ENCODE results near the gene DAGLA.
"Not testable (repeated sequence)": the region's sequence is repeated elsewhere in the genome, so short reads cannot be mapped to it uniquely, and the experiment has no call there.

DAGLA gene

GRCh38 chr11:61666684-61667297 lies 13.4 kb upstream of the DAGLA start:
- DNase-seq (ENCODE audit: insufficient read length, low spot score) (no peak), FAIRE-seq (no peak)
- no peak for TF ChIP-seq PAX5 (IDR thresholded peaks at IDR 0.05; ENCODE audit: insufficient read depth, low read length, severe bottlenecking)
- TF ChIP-seq POLR2A (IDR thresholded peaks at IDR 0.05; ENCODE audit: low read depth, low read length), result no peak
- no peak for TF ChIP-seq SPI1 (IDR thresholded peaks at IDR 0.05; ENCODE audit: low read depth, low read length)
- no peak for TF ChIP-seq POU2F2 (IDR thresholded peaks at IDR 0.05; ENCODE audit: low read depth, low read length)

GRCh38 chr11:61667684-61668305 lies 12.4 kb upstream of the DAGLA start:
- DNase-seq (ENCODE audit: insufficient read length, low spot score) (no peak), FAIRE-seq (no peak)
- no peak for TF ChIP-seq POU2F2 (IDR thresholded peaks at IDR 0.05; ENCODE audit: low read depth, low read length)
- no peak for TF ChIP-seq POLR2A (IDR thresholded peaks at IDR 0.05; ENCODE audit: low read depth, low read length)
- TF ChIP-seq POLR2AphosphoS5 (IDR thresholded peaks at IDR 0.05; ENCODE audit: low read depth, low read length), result no peak
- TF ChIP-seq SPI1 (IDR thresholded peaks at IDR 0.05; ENCODE audit: low read depth, low read length), result no peak
- no peak for TF ChIP-seq PAX5 (IDR thresholded peaks at IDR 0.05; ENCODE audit: insufficient read depth, low read length, severe bottlenecking)
- no peak for TF ChIP-seq TAF1 (IDR thresholded peaks at IDR 0.05; ENCODE audit: low read depth, low read length)

GRCh38 chr11:61669417-61669816 lies 10.8 kb upstream of the DAGLA start:
- FAIRE-seq, result no peak

GRCh38 chr11:61670626-61671025 lies 9.6 kb upstream of the DAGLA start:
- no peak for FAIRE-seq
- no peak for DNase-seq (ENCODE audit: insufficient read length, low spot score)
- TF ChIP-seq TAF1 (IDR thresholded peaks at IDR 0.05; ENCODE audit: low read depth, low read length), result no peak
- TF ChIP-seq PAX5 (IDR thresholded peaks at IDR 0.05; ENCODE audit: insufficient read depth, low read length, severe bottlenecking), result no peak
- no peak for TF ChIP-seq POU2F2 (IDR thresholded peaks at IDR 0.05; ENCODE audit: low read depth, low read length)
- TF ChIP-seq SPI1 (IDR thresholded peaks at IDR 0.05; ENCODE audit: low read depth, low read length), result no peak
- no peak for TF ChIP-seq POLR2A (IDR thresholded peaks at IDR 0.05; ENCODE audit: low read depth, low read length)
- TF ChIP-seq POLR2AphosphoS5 (IDR thresholded peaks at IDR 0.05; ENCODE audit: low read depth, low read length), result no peak

More at GRCh38 chr11:61669417-61669816, 10.8 kb upstream of the DAGLA start:
- no peak for TF ChIP-seq PAX5 (IDR thresholded peaks at IDR 0.05; ENCODE audit: insufficient read depth, low read length, severe bottlenecking)
- no peak for TF ChIP-seq POLR2AphosphoS5 (IDR thresholded peaks at IDR 0.05; ENCODE audit: low read depth, low read length)
- TF ChIP-seq TAF1 (IDR thresholded peaks at IDR 0.05; ENCODE audit: low read depth, low read length), result no peak
- no peak for TF ChIP-seq SPI1 (IDR thresholded peaks at IDR 0.05; ENCODE audit: low read depth, low read length)
- no peak for TF ChIP-seq POLR2A (IDR thresholded peaks at IDR 0.05; ENCODE audit: low read depth, low read length)
- TF ChIP-seq POU2F2 (IDR thresholded peaks at IDR 0.05; ENCODE audit: low read depth, low read length), result no peak
- DNase-seq (ENCODE audit: insufficient read length, low spot score), result no peak

- TF ChIP-seq TAF1 (IDR thresholded peaks at IDR 0.05; ENCODE audit: low read depth, low read length) (no peak), POLR2A (IDR thresholded peaks at IDR 0.05; ENCODE audit: low read depth, low read length) (no peak), POU2F2 (IDR thresholded peaks at IDR 0.05; ENCODE audit: low read depth, low read length) (no peak), POLR2AphosphoS5 (IDR thresholded peaks at IDR 0.05; ENCODE audit: low read depth, low read length) (no peak), PAX5 (IDR thresholded peaks at IDR 0.05; ENCODE audit: insufficient read depth, low read length, severe bottlenecking) (no peak), SPI1 (IDR thresholded peaks at IDR 0.05; ENCODE audit: low read depth, low read length) (no peak)
- DNase-seq (ENCODE audit: insufficient read length, low spot score) (no peak), FAIRE-seq (no peak)
Measured at GRCh38 chr11:61671527-61671926, 8.7 kb upstream of the DAGLA start.

GRCh38 chr11:61673946-61674467 lies 6.2 kb upstream of the DAGLA start:
- not testable (repeated sequence) for FAIRE-seq

GRCh38 chr11:61675826-61676225 lies 4.4 kb upstream of the DAGLA start:
- no peak for FAIRE-seq
- DNase-seq (ENCODE audit: insufficient read length, low spot score), result no peak
- no peak for TF ChIP-seq POLR2A (IDR thresholded peaks at IDR 0.05; ENCODE audit: low read depth, low read length)
- no peak for TF ChIP-seq POLR2AphosphoS5 (IDR thresholded peaks at IDR 0.05; ENCODE audit: low read depth, low read length)
- TF ChIP-seq SPI1 (IDR thresholded peaks at IDR 0.05; ENCODE audit: low read depth, low read length), result no peak
- TF ChIP-seq PAX5 (IDR thresholded peaks at IDR 0.05; ENCODE audit: insufficient read depth, low read length, severe bottlenecking), result no peak
- TF ChIP-seq POU2F2 (IDR thresholded peaks at IDR 0.05; ENCODE audit: low read depth, low read length), result no peak
- TF ChIP-seq TAF1 (IDR thresholded peaks at IDR 0.05; ENCODE audit: low read depth, low read length), result no peak

More at GRCh38 chr11:61673946-61674467, 6.2 kb upstream of the DAGLA start:
- not testable (repeated sequence) for DNase-seq (ENCODE audit: insufficient read length, low spot score)

GRCh38 chr11:61679296-61679695 lies 895 bp upstream of the DAGLA start:
- FAIRE-seq (no peak), DNase-seq (ENCODE audit: insufficient read length, low spot score) (no peak)
- TF ChIP-seq POU2F2 (IDR thresholded peaks at IDR 0.05; ENCODE audit: low read depth, low read length) (no peak), POLR2A (IDR thresholded peaks at IDR 0.05; ENCODE audit: low read depth, low read length) (no peak), POLR2AphosphoS5 (IDR thresholded peaks at IDR 0.05; ENCODE audit: low read depth, low read length) (no peak), SPI1 (IDR thresholded peaks at IDR 0.05; ENCODE audit: low read depth, low read length) (no peak), PAX5 (IDR thresholded peaks at IDR 0.05; ENCODE audit: insufficient read depth, low read length, severe bottlenecking) (no peak), TAF1 (IDR thresholded peaks at IDR 0.05; ENCODE audit: low read depth, low read length) (no peak)

GRCh38 chr11:61680622-61681221 lies 531 bp downstream of the DAGLA start:
- FAIRE-seq, result peak; percentile 28

More at GRCh38 chr11:61680622-61681221, 531 bp downstream of the DAGLA start:
- no peak for DNase-seq (ENCODE audit: insufficient read length, low spot score)
- TF ChIP-seq POLR2A (IDR thresholded peaks at IDR 0.05; ENCODE audit: low read depth, low read length), result no peak
- no peak for TF ChIP-seq POLR2AphosphoS5 (IDR thresholded peaks at IDR 0.05; ENCODE audit: low read depth, low read length)
- TF ChIP-seq TAF1 (IDR thresholded peaks at IDR 0.05; ENCODE audit: low read depth, low read length), result no peak
- TF ChIP-seq POU2F2 (IDR thresholded peaks at IDR 0.05; ENCODE audit: low read depth, low read length), result no peak
- TF ChIP-seq SPI1 (IDR thresholded peaks at IDR 0.05; ENCODE audit: low read depth, low read length), result no peak
- TF ChIP-seq PAX5 (IDR thresholded peaks at IDR 0.05; ENCODE audit: insufficient read depth, low read length, severe bottlenecking), result no peak
